ENCODE results near the gene NUDT16. TPM values are rescaled to one million over a fixed set of nuclear protein-coding genes. Genes with fewer than 3 reads are reported as not detected.

The NUDT16 gene
- total and polyA plus RNA-seq, 2 of the 8 experiments (the other 6 are each of a cell fraction or from before 2014, with no cell fraction given), result 8.5 to 19.1 TPM

DNA sequence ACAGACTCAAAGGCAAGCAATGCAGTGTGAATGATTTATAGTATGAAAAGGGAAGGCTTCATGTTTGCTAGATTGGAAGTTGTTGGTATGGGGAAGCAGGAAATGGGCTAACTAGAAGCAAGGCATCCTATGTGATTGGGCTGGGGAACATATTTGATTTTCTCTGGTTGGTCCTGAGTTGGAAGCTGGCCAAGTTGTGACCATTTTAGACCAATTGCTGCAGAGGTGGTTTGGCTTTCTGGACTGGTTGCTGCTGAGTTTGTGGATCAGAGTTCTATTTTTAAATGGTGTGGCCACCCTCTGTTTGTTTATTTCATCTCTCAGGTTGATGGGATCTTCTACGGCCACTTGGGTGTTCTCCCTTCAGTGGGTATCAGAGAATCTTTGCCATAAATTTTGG is 39.7 kb downstream of the NUDT16 start (continued):
- TF ChIP-seq ATF3 (IDR thresholded peaks at IDR 0.05; ENCODE audit: insufficient read depth, low read depth, low read length), result no peak
- no peak for TF ChIP-seq RXRA (IDR thresholded peaks at IDR 0.05; ENCODE audit: insufficient read depth, low read depth, low read length)
